GM19025 (cell line): ENCODE measurements around the gene COL15A1.
"Not testable (repeated sequence)": the region's sequence is repeated elsewhere in the genome, so short reads cannot be mapped to it uniquely, and the experiment has no call there.

Source experiments
- ATAC-seq: cut with Tn5 transposase; IDR thresholded peaks from one replicate; pipeline ENCODE4 v1.9.1; 2021; ENCODE audit warnings: mild to moderate bottlenecking, low read depth, moderate library complexity; ENCODE audit not compliant: unreplicated experiment

Gene COL15A1

GRCh38 chr9:98943682-98944056 lies at the start of gene COL15A1:
TSS of gene COL15A1 (plus strand) at chr9:98943907. CDS start at chr9:98944062, 155 bp downstream.
- ATAC-seq: no peak

GRCh38 chr9:98894171-98894570 lies 49.5 kb upstream of the COL15A1 start:
- no peak for ATAC-seq

GRCh38 chr9:98894761-98895160 lies 48.9 kb upstream of the COL15A1 start:
- no peak for ATAC-seq

DNA sequence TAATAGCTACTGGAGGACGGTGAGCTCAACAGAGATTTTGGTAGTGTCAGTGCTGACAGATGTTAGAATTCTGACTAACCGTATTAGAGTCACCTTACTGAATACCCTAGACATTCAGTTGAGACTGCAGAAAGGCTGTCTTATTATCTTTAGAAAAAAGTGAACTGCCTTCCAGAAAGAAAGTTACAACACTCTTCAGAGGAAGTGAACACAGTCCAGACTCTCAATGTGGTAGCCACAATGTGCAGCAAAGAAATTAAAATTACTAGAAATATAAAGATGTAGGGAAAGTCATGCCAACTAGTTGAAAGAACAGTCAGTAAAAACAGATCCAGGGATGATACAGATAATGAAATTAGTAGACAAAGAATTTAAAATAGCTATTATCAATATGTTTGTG lies 47.1 kb upstream of the COL15A1 start:
- no peak for ATAC-seq

- ATAC-seq: no peak
These were observed 46.0 kb upstream of the COL15A1 start for GRCh38 chr9:98897745-98898144.

DNA sequence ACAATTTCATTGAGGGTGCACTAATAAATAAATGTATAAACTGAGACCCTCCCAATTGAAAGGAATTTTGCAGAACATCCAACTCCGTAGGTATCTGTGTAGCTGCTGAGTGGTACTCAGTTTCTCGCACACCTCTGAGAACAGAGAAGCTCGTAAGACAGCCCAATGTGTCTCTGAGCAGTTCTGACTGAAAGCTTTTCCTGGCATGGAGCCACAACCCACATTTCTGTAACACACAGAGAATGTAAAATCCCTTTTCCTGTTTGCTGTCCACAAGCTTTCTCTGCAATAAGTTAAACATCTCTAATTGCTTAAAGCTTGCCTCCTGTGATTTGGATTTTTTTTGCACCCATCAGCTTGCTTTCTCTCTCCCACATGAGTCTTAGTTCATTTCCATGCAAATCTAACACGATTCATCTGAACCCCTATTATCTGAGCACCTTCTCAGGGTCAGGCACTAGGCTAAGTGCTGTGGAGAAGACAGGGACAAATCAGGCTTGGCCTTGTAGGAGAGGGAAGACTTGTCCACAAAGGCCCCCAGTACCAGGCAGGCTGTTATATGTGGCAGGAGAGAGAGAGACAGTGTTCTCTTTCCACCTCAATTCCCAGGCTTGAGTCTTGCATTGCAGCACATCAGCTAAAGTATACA lies 44.2 kb upstream of the COL15A1 start:
- no peak for ATAC-seq

DNA sequence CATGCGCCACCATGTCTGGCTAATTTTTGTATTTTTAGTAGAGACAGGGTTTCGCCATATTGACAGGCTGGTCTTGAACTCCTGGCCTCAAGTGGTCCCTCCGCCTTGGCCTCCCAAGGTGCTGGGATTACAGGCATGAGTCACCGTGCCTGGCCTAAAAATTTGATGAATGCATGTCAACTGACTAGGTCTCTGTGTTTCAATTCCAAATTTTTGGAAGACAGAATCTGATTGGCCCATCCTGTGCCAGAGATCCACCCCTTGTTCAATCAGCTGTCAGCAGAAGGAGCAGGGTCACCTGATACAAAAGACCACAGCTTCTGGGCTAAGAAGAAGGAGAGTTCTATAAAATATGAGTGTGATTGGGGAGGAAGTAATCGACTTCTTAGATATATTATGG lies 43.5 kb upstream of the COL15A1 start:
- no peak for ATAC-seq

DNA sequence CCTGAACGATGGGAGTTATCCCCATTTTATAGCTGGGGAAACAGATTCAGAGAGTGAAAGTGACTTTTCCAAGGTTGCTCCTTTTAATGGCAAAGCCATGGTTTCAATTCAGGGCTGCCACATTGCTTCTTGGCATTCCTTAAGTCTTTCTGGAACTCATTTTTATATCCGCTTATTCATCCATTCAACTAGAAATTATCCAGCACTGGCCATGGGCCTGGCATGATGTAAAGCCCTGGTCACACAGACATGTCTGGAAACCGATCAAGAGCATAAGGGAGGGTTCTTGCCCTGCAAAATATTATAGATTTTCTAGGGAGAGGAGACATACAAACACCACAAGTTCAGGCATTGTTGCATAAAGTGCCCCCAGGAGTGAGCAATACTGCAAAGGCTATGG lies 43.0 kb upstream of the COL15A1 start:
- no peak for ATAC-seq

DNA sequence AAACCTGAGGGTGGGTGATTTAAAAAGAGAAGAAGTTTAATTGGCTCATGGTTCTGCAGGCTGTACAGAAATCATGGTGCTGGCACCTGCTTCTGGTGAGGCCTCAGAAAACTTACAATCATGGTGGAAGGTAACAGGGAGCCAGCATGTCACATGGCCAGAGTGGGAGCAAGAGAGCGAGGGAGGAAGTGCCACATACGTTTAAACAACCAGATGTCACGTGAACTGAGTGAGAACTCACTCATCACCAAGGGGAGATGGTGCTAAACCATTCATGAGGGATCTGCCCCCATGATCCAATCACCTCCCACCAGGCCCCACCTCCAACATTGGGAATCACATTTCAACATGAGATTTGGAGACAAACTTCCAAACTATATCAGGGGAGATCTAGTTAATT lies 41.9 kb upstream of the COL15A1 start:
- not testable (repeated sequence) for ATAC-seq

- no peak for ATAC-seq
These were observed 41.2 kb upstream of the COL15A1 start for GRCh38 chr9:98902516-98902915.

GRCh38 chr9:98902925-98903324 lies 40.8 kb upstream of the COL15A1 start:
- no peak for ATAC-seq

DNA sequence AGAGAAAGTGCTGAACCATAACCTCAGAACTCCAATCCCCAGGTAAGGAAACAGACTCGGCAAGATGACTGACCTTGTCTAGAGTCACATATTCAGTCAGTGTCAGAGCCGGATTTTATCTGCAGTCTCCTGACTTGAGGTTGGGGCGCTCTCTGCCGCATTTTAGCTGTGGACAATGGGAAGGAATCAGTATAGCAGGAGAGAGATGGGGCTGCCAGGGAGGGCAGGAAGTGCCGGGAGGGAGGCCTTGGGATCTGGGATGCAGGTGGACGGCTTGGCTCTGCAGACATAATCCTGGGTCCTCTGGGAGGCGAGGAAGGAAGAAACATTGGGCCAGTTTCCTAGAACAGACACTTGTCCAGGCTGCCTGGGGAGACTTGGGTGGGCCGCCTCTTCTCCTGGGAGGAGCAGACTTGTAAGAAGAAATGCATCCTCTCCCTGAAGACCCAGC lies 39.7 kb upstream of the COL15A1 start:
- no peak for ATAC-seq

DNA sequence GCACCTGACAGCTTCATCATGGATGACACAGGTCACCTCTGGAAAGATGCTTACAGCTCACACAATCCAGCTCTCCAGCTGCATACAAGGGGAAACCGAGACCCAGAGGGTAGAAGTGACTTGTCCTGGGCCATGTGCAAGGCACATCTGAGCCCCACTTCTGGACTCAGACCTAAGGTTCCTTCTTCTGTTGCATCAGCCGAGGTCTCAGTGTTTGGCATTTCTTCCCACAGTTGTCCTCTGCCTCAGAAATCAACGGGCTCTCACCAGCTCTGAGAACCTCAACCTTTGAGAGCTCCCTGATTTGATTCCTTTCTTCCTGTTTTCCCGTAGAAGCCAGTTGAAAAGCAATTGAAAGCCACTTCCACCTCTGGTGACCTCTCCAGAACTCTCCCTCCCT lies 38.7 kb upstream of the COL15A1 start:
- no peak for ATAC-seq

- no peak for ATAC-seq
These were observed 37.2 kb upstream of the COL15A1 start for GRCh38 chr9:98906273-98907040.

DNA sequence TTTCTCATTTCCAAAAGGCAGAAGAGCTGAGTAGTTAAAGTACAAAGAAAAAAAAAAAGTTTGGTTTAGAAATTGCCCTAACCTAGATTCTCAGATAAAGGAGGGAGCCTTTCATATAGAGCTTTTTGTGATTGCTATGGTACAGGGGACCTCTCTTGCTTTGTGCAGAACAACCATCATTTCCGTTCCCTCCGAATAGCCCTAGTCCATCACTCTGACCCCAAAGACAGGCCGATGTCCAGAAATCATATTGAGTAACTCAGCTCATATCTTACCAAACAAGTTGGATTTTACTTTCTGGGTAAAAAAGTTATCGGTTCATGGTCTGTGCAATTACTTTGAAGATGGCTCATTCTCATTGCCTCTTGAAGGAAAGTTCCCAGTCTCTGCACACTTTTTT lies 36.7 kb upstream of the COL15A1 start:
- no peak for ATAC-seq

- no peak for ATAC-seq
These were observed 34.6 kb upstream of the COL15A1 start for GRCh38 chr9:98908897-98909634.

DNA sequence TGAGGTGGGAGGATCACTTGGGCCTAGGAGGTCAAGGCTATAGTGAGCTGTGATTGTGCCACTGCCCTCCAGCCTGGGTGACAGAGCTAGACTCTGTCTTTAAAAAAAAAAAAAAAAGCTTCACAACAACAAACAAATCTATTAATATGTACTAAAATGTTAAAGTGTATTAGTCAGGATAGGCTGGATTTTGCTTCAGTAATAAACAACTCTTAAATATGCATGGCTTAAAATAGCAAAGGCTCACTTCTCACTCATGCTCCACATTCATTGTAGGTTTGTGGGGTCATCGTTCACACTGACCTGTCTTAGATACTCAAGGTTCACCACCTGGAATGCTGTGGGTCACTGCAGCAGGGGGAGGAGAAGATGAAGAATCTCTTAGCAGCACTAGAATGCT lies 33.8 kb upstream of the COL15A1 start:
- ATAC-seq: no peak

- no peak for ATAC-seq
These were observed 32.7 kb upstream of the COL15A1 start for GRCh38 chr9:98911042-98911441.

DNA sequence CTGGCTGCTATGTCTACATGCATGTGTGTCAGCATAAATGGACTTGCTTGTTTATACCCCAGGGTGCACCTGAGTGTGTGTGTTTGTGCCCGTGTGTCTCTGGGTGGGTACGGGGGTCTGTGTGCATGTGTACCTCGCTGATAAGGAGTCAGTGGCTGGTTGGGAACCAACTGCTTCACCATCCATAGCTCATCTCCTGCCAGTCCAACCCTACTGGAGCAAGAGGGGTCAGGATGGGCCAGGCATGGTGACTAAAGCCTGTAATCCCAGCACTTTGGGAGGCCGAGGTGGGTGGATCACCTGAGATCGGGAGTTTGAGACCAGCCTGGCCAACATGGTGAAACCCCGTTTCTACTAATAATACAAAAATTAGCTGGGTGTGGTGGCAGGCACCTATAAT lies 32.0 kb upstream of the COL15A1 start:
- ATAC-seq: not testable (repeated sequence)

GRCh38 chr9:98912450-98912849 lies 31.3 kb upstream of the COL15A1 start:
- ATAC-seq: no peak

DNA sequence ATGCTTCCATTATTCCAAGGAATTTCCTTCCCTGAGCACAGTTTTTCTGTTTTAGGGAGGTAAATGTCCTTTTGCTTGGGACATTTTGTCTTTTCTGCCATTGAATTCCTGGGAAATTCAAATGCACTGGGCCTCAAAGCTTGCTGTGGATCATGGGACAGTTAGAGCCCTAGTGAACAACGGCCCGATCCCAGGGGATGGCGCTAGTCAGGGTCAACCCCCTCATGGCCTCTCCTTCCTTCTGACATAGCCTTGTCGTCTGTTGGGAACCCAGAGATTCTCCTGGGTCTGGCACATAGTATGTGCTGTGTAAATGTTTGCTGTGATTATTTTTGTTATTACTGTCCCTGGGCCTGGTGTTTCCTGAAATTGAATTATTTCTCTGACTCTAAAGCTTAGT lies 30.7 kb upstream of the COL15A1 start:
- ATAC-seq: no peak
